B cell (primary cell): Measurements from ENCODE around the gene ZNF57.

Experiments
- EZH2 ChIP-seq: IDR thresholded peaks from 2 replicates; pipeline ENCODE4 v1.6.1; 2012; ENCODE audit warnings: borderline replicate concordance, low read depth, mild to moderate bottlenecking, moderate library complexity, low read length; ENCODE audit not compliant: insufficient read depth, poor library complexity, severe bottlenecking
- TF ChIP-seq, protein P1 (sequence below): fragments of 200-600 bp; IDR thresholded peaks from one replicate; pipeline ENCODE4 v1.8.0; 2022; ENCODE audit warnings: antibody characterized with exemption, mild to moderate bottlenecking

- TF ChIP-seq, protein P1, sequence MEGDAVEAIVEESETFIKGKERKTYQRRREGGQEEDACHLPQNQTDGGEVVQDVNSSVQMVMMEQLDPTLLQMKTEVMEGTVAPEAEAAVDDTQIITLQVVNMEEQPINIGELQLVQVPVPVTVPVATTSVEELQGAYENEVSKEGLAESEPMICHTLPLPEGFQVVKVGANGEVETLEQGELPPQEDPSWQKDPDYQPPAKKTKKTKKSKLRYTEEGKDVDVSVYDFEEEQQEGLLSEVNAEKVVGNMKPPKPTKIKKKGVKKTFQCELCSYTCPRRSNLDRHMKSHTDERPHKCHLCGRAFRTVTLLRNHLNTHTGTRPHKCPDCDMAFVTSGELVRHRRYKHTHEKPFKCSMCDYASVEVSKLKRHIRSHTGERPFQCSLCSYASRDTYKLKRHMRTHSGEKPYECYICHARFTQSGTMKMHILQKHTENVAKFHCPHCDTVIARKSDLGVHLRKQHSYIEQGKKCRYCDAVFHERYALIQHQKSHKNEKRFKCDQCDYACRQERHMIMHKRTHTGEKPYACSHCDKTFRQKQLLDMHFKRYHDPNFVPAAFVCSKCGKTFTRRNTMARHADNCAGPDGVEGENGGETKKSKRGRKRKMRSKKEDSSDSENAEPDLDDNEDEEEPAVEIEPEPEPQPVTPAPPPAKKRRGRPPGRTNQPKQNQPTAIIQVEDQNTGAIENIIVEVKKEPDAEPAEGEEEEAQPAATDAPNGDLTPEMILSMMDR, result no peak
- TF ChIP-seq EZH2, result no peak
These were observed 35.2 kb upstream of the ZNF57 start for GRCh38 chr19:2865334-2866100.
